Measurements from ENCODE around the gene CYFIP2. TPM values are rescaled to one million over a fixed set of nuclear protein-coding genes. Genes with fewer than 3 reads are reported as not detected.

The CYFIP2 gene
- total and polyA plus RNA-seq, 11 donors, result 23.2 to 62.7 (median 37.4) TPM

DNA sequence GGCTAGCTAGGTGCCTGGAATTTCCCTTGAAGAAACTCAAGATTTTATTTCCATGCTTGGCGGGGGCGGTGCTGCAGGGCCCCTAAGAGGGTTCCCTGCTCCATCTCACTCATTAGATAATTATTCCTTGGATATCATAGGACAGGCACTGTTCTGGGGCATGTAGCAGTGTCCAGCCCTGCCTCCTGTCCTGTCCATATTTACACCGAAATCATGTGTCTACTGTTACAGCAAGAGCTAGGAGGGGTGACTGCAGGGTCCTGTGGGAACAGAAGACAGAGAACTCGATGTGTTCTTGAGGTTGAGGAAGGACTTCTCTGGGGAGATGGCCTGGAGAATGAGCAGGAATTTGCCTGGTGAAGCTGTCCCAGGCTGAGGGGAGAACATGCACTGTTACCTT lies 96.6 kb downstream of the CYFIP2 start:
- no peak for DNase-seq
- TF ChIP-seq CTCF (IDR thresholded peaks at IDR 0.05), result no peak
- TF ChIP-seq POLR2A (IDR thresholded peaks at IDR 0.05), result no peak
- Histone ChIP-seq H3K27me3 (no peaks in the 10 kb centered on the region), H3K4me3 (no peak overlapping the region), H3K4me1 (peaks cover 0 to 21% (median 9%) of the 10 kb centered on the region in 12 donors), H3K36me3 (peaks cover 0 to 48% (median 5%) of the 10 kb centered on the region in 9 donors), H3K27ac (peak overlapping the region in 1 of 12 donors; percentile 34), H3K9me3 (no peaks in the 10 kb centered on the region)
- 73 to 77% (median 74%) methylated on average over 4 of the region's 4 CpGs for WGBS, 4 donors
- peak in 2 of 4 donors; percentile 25 to 33 for ATAC-seq
- intact Hi-C loops (cut with DNase I), result loop anchor here in 3 of 10 donors (10.0 kb wide), 1 partner anchor 112 kb away; no protein-coding TSS in a partner anchor

- TF ChIP-seq CTCF (IDR thresholded peaks at IDR 0.05) (no peak), POLR2A (IDR thresholded peaks at IDR 0.05) (no peak)
- no peak overlapping the region for H3K4me3 ChIP-seq
- no peak overlapping the region for H3K27ac ChIP-seq
- intact Hi-C loops (cut with DNase I), result loop anchor here in 3 of 10 donors (10.0 kb wide), 1 partner anchor 112 kb away; no protein-coding TSS in a partner anchor
- H3K4me1 ChIP-seq, result peaks cover 0 to 21% (median 9%) of the 10 kb centered on the region in 12 donors
- H3K36me3 ChIP-seq, result peaks cover 0 to 48% (median 5%) of the 10 kb centered on the region in 9 donors
- H3K9me3 ChIP-seq, result no peaks in the 10 kb centered on the region
- H3K27me3 ChIP-seq, result no peaks in the 10 kb centered on the region
- DNase-seq, result no peak
- WGBS, 4 donors, result 88 to 93% (median 91%) methylated on average over 7 of the region's 7 CpGs
- ATAC-seq, result no peak
Measured at GRCh38 chr5:157362982-157363381, 97.1 kb downstream of the CYFIP2 start.

DNA sequence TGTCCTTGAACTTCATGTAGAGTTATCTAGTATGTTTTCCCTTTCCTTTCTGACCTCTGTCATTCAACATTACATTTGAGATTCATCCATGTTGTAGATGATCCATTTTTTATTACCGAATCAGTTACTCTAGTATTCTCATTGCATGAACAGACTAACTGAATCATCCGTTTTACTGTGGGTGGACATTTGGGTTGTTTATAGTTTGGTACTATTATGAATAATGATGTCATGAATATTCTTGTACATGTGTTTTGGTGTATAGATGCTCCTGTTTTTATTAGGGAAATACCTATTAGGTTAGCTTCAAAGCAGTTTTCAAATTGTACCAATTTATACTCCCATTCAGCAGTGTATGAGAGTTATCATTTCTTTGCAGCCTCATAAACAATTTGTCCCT lies 99.8 kb downstream of the CYFIP2 start:
- H3K36me3 ChIP-seq, result peaks cover 0 to 36% (median 0%) of the 10 kb centered on the region in 9 donors
- H3K4me1 ChIP-seq, result peaks cover 0 to 21% (median 9%) of the 10 kb centered on the region in 12 donors
- intact Hi-C loops (cut with DNase I), result loop anchor here in 4 of 10 donors (5.0 to 10.0 kb wide), 2 partner anchors 109 to 112 kb away; no protein-coding TSS in a partner anchor
- WGBS, 4 donors, result 88 to 95% (median 94%) methylated on average over 2 of the region's 2 CpGs
- H3K27ac ChIP-seq, result peak overlapping the region in 1 of 12 donors; percentile 79
- no peak for ATAC-seq
- DNase-seq, result no peak
- no peaks in the 10 kb centered on the region for H3K9me3 ChIP-seq
- no peak overlapping the region for H3K4me3 ChIP-seq
- H3K27me3 ChIP-seq, result no peaks in the 10 kb centered on the region
- TF ChIP-seq POLR2A (IDR thresholded peaks at IDR 0.05) (no peak), CTCF (IDR thresholded peaks at IDR 0.05) (no peak)

DNA sequence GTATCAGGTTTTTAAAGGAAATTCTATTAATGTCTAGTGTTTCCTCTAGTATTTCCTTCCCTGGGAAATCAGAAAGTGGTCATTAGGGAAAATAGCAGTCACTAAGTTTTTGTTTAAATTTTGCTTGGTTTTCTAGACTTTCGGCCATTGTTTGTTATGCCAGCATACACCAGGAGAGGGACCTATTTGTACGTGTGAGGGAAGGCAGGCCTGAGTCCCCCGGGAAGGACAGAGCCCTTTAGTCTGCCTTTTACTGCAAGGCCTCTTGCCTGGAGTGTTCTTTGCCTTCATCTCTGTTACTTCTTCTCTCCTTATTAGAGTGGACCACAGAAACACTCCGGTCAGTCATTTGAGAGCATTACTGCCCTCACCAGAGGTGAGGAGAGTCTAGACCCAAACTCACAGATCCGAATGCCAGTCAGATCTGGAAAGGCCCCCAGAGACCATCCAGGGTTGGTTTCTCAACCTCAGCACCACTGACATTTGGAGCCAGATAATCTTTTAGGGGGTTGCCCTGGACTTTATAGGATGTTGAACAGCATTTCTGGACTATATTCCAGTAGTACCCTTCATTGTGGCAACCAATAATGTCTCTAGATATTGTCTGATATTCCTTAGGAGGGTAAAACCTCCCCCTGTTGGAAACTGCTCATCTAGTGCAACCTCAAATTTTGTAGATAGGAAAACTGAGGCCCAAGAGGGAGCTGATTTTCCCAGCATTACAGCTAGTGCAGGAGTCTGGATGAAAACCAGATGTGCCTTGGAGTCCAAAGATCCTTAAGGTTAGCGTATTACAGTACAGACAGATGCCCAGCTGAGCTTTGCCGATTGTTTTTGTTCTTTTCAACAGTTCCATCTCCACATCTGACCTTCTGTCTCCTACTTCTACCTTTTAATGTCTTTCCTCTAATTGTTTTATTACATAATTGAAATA lies 101.1 kb downstream of the CYFIP2 start:
- H3K4me1 ChIP-seq, result peaks cover 0 to 11% (median 4%) of the 10 kb centered on the region in 12 donors
- intact Hi-C loops (cut with DNase I), result loop anchor here in 4 of 10 donors (5.0 to 10.0 kb wide), 2 partner anchors 108 to 110 kb away; no protein-coding TSS in a partner anchor
- H3K4me3 ChIP-seq, result no peak overlapping the region
- TF ChIP-seq POLR2A (IDR thresholded peaks at IDR 0.05) (no peak), CTCF (IDR thresholded peaks at IDR 0.05) (peak in 9 of 12 donors; percentile 21 to 56 (median 38))
- H3K9me3 ChIP-seq, result no peaks in the 10 kb centered on the region
- ATAC-seq (peak in 3 of 4 donors; percentile 52 to 66 (median 59)), DNase-seq (peak in 2 of 5 donors; percentile 23 to 37)
- peaks cover 0 to 36% (median 0%) of the 10 kb centered on the region in 9 donors for H3K36me3 ChIP-seq
- H3K27me3 ChIP-seq, result no peaks in the 10 kb centered on the region
- WGBS, 4 donors, result 58 to 67% (median 61%) methylated on average over 7 of the region's 7 CpGs
- peak overlapping the region in 2 of 12 donors; percentile 5 to 79 for H3K27ac ChIP-seq
